Measurements from ENCODE around the gene ZNF785. TPM values are rescaled to one million over a fixed set of nuclear protein-coding genes. Genes with fewer than 3 reads are reported as not detected.

The ZNF785 gene
- total RNA-seq, 1 donor from 2014 or later: 31.9 TPM

- Mint-ChIP-seq H3K27me3 (ENCODE audit: low read depth) (no peaks in the 10 kb centered on the region), H3K36me3 (no peaks in the 10 kb centered on the region), H3K9me3 (no peaks in the 10 kb centered on the region), H3K4me1 (peaks cover 20% of the 10 kb centered on the region), H3K27ac (no peak overlapping the region), H3K4me3 (no peak overlapping the region)
- no peak for DNase-seq (ENCODE audit: low spot score in 2 of 2, unreplicated experiment in 2 of 2)
- TF ChIP-seq CTCF (IDR thresholded peaks at IDR 0.05; ENCODE audit: unreplicated experiment): no peak
Observed at GRCh38 chr16:30565984-30566383, 19.5 kb downstream of the ZNF785 start.

DNA sequence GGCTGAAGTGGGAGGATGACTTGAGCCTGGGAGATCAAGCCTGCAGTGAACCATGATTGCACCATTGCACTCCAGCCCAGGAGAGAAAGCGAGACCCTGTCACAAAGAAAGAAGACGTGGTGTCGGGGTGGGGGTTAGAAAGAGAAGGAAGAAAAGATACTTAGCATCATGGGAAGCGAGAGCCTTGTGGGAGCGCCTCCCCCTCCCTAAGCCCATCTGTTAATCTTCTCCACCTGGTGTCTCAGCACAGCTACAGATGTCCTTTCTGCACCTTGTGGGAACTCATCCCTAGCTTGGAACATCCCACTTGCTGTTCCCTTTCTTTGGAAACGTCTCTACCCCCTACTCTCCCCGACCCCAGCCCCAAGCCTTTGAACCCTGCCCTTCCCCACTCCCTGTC lies 20.0 kb downstream of the ZNF785 start:
- Mint-ChIP-seq H3K4me3 (no peak overlapping the region), H3K36me3 (no peaks in the 10 kb centered on the region), H3K27me3 (ENCODE audit: low read depth) (no peaks in the 10 kb centered on the region), H3K27ac (no peak overlapping the region), H3K4me1 (peaks cover 19% of the 10 kb centered on the region), H3K9me3 (no peaks in the 10 kb centered on the region)
- no peak for DNase-seq (ENCODE audit: low spot score in 2 of 2, unreplicated experiment in 2 of 2)
- TF ChIP-seq CTCF (IDR thresholded peaks at IDR 0.05; ENCODE audit: unreplicated experiment): no peak

DNA sequence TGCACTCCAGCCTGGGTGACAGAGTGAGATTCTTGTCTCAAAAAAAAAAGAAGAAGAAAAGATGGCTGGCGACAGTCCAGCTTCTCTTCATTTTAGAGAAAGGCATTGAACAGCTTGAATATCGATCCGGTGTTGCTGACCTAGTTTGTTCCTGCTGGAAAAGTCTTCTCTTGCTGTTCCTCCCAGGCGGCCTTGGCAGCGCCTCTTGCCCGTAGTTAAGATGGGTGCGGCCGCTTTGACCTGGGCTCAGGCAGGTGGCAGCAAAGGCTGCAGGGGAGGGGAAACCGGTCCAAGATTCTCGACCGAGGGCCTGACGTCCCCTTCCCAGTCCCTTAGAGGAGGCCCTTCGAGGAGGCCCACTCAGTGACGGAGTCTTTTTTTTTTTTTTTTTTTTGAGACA lies 23.5 kb downstream of the ZNF785 start:
- no peak for TF ChIP-seq CTCF (IDR thresholded peaks at IDR 0.05; ENCODE audit: unreplicated experiment)
- peaks cover 19% of the 10 kb centered on the region for H3K4me1 Mint-ChIP-seq
- DNase-seq (ENCODE audit: low spot score in 2 of 2, unreplicated experiment in 2 of 2): no peak
- H3K27me3 Mint-ChIP-seq (ENCODE audit: low read depth): no peaks in the 10 kb centered on the region
- H3K4me3 Mint-ChIP-seq: no peak overlapping the region
- H3K9me3 Mint-ChIP-seq: no peaks in the 10 kb centered on the region
- H3K36me3 Mint-ChIP-seq: no peaks in the 10 kb centered on the region
- H3K27ac Mint-ChIP-seq: no peak overlapping the region

- peak overlapping the region; percentile 36 for H3K4me3 Mint-ChIP-seq
- no peak for DNase-seq (ENCODE audit: low spot score in 2 of 2, unreplicated experiment in 2 of 2)
- H3K27me3 Mint-ChIP-seq (ENCODE audit: low read depth): no peaks in the 10 kb centered on the region
- peak overlapping the region; percentile 37 for H3K27ac Mint-ChIP-seq
- H3K9me3 Mint-ChIP-seq: no peaks in the 10 kb centered on the region
- peaks cover 1% of the 10 kb centered on the region for H3K36me3 Mint-ChIP-seq
- no peak for TF ChIP-seq CTCF (IDR thresholded peaks at IDR 0.05; ENCODE audit: unreplicated experiment)
- H3K4me1 Mint-ChIP-seq: peaks cover 20% of the 10 kb centered on the region
Observed at GRCh38 chr16:30561089-30561816, 24.2 kb downstream of the ZNF785 start.

DNA sequence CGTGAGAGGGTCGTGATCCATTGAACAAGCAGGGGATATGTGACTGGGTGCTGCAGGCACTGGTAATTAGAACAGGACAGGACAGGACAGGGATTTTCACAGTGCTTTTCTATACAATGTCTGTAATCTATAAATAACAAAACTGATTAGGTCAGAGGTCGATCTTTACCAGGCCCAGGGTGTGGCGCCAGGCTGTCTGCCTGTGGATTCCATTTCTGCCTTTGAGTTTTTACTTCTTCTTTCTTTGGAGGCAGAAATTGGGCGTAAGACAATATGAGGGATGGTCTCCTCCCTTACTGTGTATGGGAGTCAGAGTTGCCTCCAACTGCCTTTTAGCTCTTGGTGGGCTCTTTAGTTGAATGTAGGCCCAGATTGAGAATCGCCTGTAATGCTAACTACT lies 25.8 kb downstream of the ZNF785 start:
- no peak for DNase-seq (ENCODE audit: low spot score in 2 of 2, unreplicated experiment in 2 of 2)
- Mint-ChIP-seq H3K27me3 (ENCODE audit: low read depth) (no peaks in the 10 kb centered on the region), H3K36me3 (peaks cover 5% of the 10 kb centered on the region), H3K27ac (peak overlapping the region; percentile 80), H3K4me1 (peaks cover 24% of the 10 kb centered on the region), H3K9me3 (no peaks in the 10 kb centered on the region), H3K4me3 (peak overlapping the region; percentile 34)
- TF ChIP-seq CTCF (IDR thresholded peaks at IDR 0.05; ENCODE audit: unreplicated experiment): no peak

All from mesothelial cell of epicardium (in vitro differentiated cells).